GM12878 (cell line): ENCODE data around the gene TP73. TPM values are rescaled to one million over a fixed set of nuclear protein-coding genes. Genes with fewer than 3 reads are reported as not detected.

Experiments used
- ATAC-seq: fragments of 200-7000 bp; cut with Tn5 transposase; 3 replicates; pipeline ENCODE4 v1.9.1; 2020; ENCODE audit warnings: mild to moderate bottlenecking, moderate library complexity
- BruUV-seq: library from RNA; stranded (reverse); fragments of 400-500 nt; replicated peaks from 2 replicates; lab custom pipeline; 2021; lab: Mats Ljungman, UMichigan
- CTCF ChIA-PET: fragments of 300-600 bp; sonication (Branson Sonifier 250); formaldehyde crosslinking; extraction: SDS; loops from one replicate; lab custom pipeline; 2021; ENCODE audit warnings: inconsistent platforms; lab: Yijun Ruan, JAX
- POLR2A ChIA-PET: fragments of 350-600 bp; formaldehyde crosslinking; extraction: SDS; loops from one replicate; lab custom pipeline; 2021; ENCODE audit warnings: inconsistent platforms; lab: Charles Lee
- RAD21 ChIA-PET: fragments of 300-600 bp; sonication (Branson Sonifier 250); formaldehyde crosslinking; loops from one replicate; lab custom pipeline; 2023; ENCODE audit warnings: antibody characterized with exemption; ENCODE audit not compliant: unreplicated experiment; lab: Charles Lee
- SMC1A ChIA-PET: fragments of 300-600 bp; sonication (Branson Sonifier 250); formaldehyde crosslinking; loops from one replicate; lab custom pipeline; 2023; ENCODE audit not compliant: unreplicated experiment, uncharacterized antibody; lab: Charles Lee
- DNase-seq: peaks from one replicate; pipeline ENCODE4 v3.0.0-alpha.2; 2011; ENCODE audit warnings: low read depth, low spot score
- FAIRE-seq: peaks from 3 replicates; lab custom pipeline; 2011; peaks lifted over from hg19 to GRCh38; lab: Jason Lieb, UNC
- H2AFZ ChIP-seq: 2 replicates; pipeline ENCODE4 v1.6.0; 2011; ENCODE audit warnings: low read depth, low read length, control low read depth; ENCODE audit not compliant: control insufficient read depth
- H3K27ac ChIP-seq: 2 replicates; pipeline ENCODE4 v1.5.1; 2011; ENCODE audit warnings: control low read depth; ENCODE audit not compliant: control insufficient read depth, insufficient read depth
- H3K27me3 ChIP-seq, 2 experiments: replicated peaks in 1 of 2; 2 replicates each; pipeline versions ENCODE4 v1.6.0 to v1.6.1; 2011; ENCODE audit warnings: low read length in 1 of 2; ENCODE audit not compliant: control insufficient read depth in 2 of 2, insufficient read depth in 2 of 2
- H3K36me3 ChIP-seq, 2 experiments: 2 replicates each; pipeline ENCODE4 v1.5.1; 2011; ENCODE audit warnings: low read length in 1 of 2; ENCODE audit not compliant: control insufficient read depth in 2 of 2, insufficient read depth in 2 of 2
- H3K4me1 ChIP-seq: 2 replicates; pipeline ENCODE4 v1.6.1; 2011; ENCODE audit warnings: mild to moderate bottlenecking, low read length, moderate library complexity, mixed read lengths; ENCODE audit not compliant: control insufficient read depth, insufficient read depth
- H3K4me2 ChIP-seq: 2 replicates; pipeline ENCODE4 v1.6.0; 2011; ENCODE audit warnings: control low read depth; ENCODE audit not compliant: control insufficient read depth, insufficient read depth
- H3K4me3 ChIP-seq: fragments of 200-600 bp; sonication (generic); 2 replicates; pipeline ENCODE4 v1.5.1; 2016
- H3K79me2 ChIP-seq: 2 replicates; pipeline ENCODE4 v1.6.0; 2011; ENCODE audit warnings: low read length; ENCODE audit not compliant: control insufficient read depth, insufficient read depth
- H3K9ac ChIP-seq: 2 replicates; pipeline ENCODE4 v1.8.0; 2011; ENCODE audit warnings: low read length, control low read depth, mixed read lengths; ENCODE audit not compliant: control insufficient read depth, insufficient read depth
- H3K9me3 ChIP-seq: replicated peaks from 3 replicates; pipeline ENCODE4 v1.5.1; 2011; ENCODE audit warnings: mild to moderate bottlenecking, low read length; ENCODE audit not compliant: control insufficient read depth, insufficient read depth
- H4K20me1 ChIP-seq: 2 replicates; pipeline ENCODE4 v1.6.0; 2011; ENCODE audit not compliant: control insufficient read depth, insufficient read depth
- ELK1 ChIP-seq: IDR thresholded peaks from 2 replicates; pipeline ENCODE4 v1.6.1; 2012; ENCODE audit warnings: low read depth, low read length, improper control_type of control experiment
- GABPA ChIP-seq: IDR thresholded peaks from 2 replicates; pipeline ENCODE4 v1.6.1; 2014; ENCODE audit warnings: antibody characterized with exemption, low read depth, mild to moderate bottlenecking, inconsistent platforms
- HCFC1 ChIP-seq: fragments of 150-350 bp; IDR thresholded peaks from 2 replicates; pipeline ENCODE4 v1.6.1; 2014; ENCODE audit warnings: low read length
- KLF5 ChIP-seq: fragments of 450-650 bp; IDR thresholded peaks from 2 replicates; pipeline ENCODE4 v1.6.1; 2014; ENCODE audit warnings: mild to moderate bottlenecking; ENCODE audit not compliant: partially characterized antibody
- MEF2A ChIP-seq: IDR thresholded peaks from 2 replicates; pipeline ENCODE4 v1.6.1; 2011; ENCODE audit warnings: low read depth, mild to moderate bottlenecking, low read length, moderate library complexity; ENCODE audit not compliant: insufficient read depth
- MYB ChIP-seq: fragments of 150-350 bp; IDR thresholded peaks from 2 replicates; pipeline ENCODE4 v1.6.1; 2014; ENCODE audit warnings: mild to moderate bottlenecking, low read depth, low read length, borderline replicate concordance
- NRF1 ChIP-seq: conservative IDR thresholded peaks from 2 replicates; pipeline ENCODE4 v1.6.1; 2011; ENCODE audit warnings: mild to moderate bottlenecking, low read depth, low read length, improper control_type of control experiment
- RB1 ChIP-seq: fragments of 450-650 bp; formaldehyde crosslinking; IDR thresholded peaks from 2 replicates; pipeline ENCODE4 v1.6.1; 2017; ENCODE audit warnings: mild to moderate bottlenecking, borderline replicate concordance
- RELA ChIP-seq: fragments of 450-650 bp; IDR thresholded peaks from 2 replicates; pipeline ENCODE4 v1.8.0; 2014; ENCODE audit warnings: borderline replicate concordance; ENCODE audit not compliant: partially characterized antibody
- SMC3 ChIP-seq: IDR thresholded peaks from 2 replicates; pipeline ENCODE4 v1.6.1; 2011; ENCODE audit warnings: low read length, improper control_type of control experiment, borderline replicate concordance
- ZBTB40 ChIP-seq: fragments of 450-650 bp; IDR thresholded peaks from 2 replicates; pipeline ENCODE4 v1.6.1; 2016; ENCODE audit warnings: mild to moderate bottlenecking, moderate library complexity, borderline replicate concordance
- ZNF622 ChIP-seq: fragments of 450-650 bp; IDR thresholded peaks from 2 replicates; pipeline ENCODE4 v1.6.1; 2017; ENCODE audit warnings: mild to moderate bottlenecking, inconsistent platforms
- WGBS: methylation state at CpG from one replicate; pipeline ENCODE4 v1.1.6; 2016; ENCODE audit warnings: low lambda C conversion rate; ENCODE audit not compliant: insufficient replicate concordance, insufficient coverage; ENCODE audit errors: missing lambda C conversion rate; 5-methylcytosine and 5-hydroxymethylcytosine counted together
- in situ Hi-C: fragments of 300-500 bp; cut with MboI; formaldehyde crosslinking; loops from 9 replicates; pipeline ENCODE4 v1.14.3; 2018; ENCODE audit warnings: mixed read lengths
- intact Hi-C: fragments of 100-400 bp; cut with micrococcal nuclease; formaldehyde crosslinking; loops from one replicate; pipeline ENCODE4 v1.14.2; 2022; ENCODE audit not compliant: unreplicated experiment
- polyA plus RNA-seq, 11 experiments: library from polyadenylated mRNA; depleted of rRNA in 4 of 11; unstranded in 6 of 11; stranded (reverse) in 5 of 11; fragments of >200 nt; fragmentation: Nextera tagmentation in 4 of 11; fragmentation: Illumina TruSeq in 1 of 11; extraction: Ambion mirVana in 4 of 11; extraction: Trizol in 1 of 11; gene quantifications; 1 replicate in 1 of 11; 2 replicates in 10 of 11; pipeline versions ENCODE4 v1.2.1 to v1.2.3, GENCODE V29; 2011 to 2016; ENCODE audit warnings: inconsistent platforms in 2 of 11, missing spikeins in 2 of 11, low read depth in 1 of 11
- total RNA-seq, 4 experiments: library from RNA; depleted of rRNA in 3 of 4; stranded (reverse); fragments of >200 nt in 3 of 4; fragmentation: Illumina TruSeq in 1 of 4; extraction: Trizol in 1 of 4; gene quantifications; 2 replicates each; pipeline versions ENCODE4 v1.2.1 to v1.2.3, GENCODE V29; 2013 to 2021
- TF ChIP-seq, protein P1 (sequence below): fragments of 450-650 bp; formaldehyde crosslinking; IDR thresholded peaks from 2 replicates; pipeline ENCODE4 v1.5.0; 2022; ENCODE audit warnings: mild to moderate bottlenecking, missing genetic modification characterization

TP73 gene
- total and polyA plus RNA-seq, 10 of the 15 experiments (the other 5 are each of a cell fraction or from before 2014, with no cell fraction given): 0.08 to 54.2 (median 14.9) TPM

DNA sequence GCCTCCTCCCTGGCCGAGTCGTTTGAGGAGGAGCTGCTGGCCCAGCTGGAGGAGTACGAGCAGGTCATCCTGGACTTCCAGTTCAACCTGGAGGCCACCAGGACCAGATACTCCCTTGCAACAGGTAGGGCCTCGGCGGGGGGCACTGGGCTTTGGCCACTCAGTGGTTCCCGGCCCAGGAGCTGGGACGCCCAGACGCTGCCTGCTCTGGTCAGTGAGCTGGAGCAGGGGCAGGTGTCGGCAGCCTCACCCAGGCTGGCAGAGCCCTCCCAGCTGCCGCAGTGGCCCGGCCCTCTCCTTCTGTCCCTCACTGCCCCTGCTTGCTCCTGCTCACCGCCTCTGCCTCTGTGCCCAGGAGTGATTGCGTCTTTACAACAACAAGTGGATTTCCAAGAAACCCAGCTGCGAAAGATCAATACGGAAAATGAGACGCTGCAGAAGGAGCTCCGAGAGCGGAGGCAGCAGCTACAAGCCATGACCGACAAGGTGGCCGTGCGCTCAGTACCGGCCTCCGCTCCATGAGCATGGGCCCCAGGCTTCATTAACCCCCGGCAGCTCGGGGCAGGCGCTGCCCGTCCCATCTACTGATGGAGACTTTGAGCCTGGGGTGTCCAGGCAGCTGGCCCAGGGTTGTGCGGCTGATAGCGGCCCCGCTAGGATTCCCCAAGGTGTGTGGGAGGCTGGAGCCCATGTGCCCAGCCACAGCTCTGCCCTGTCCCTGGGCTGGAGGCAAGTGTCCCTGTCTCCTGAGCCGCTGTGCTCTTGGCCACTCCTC is 111.2 kb downstream of the TP73 start:
- no peak for FAIRE-seq
- POLR2A ChIA-PET: no interaction called here
- SMC1A ChIA-PET: no interaction called here
- H2AFZ ChIP-seq: no peak overlapping the region
- no TSS peak for BruUV-seq
- RAD21 ChIA-PET: no interaction called here
- no peak overlapping the region for H3K4me3 ChIP-seq
- no peak for ATAC-seq
- DNase-seq: no peak
- H3K9me3 ChIP-seq: no peaks in the 10 kb centered on the region
- no peak overlapping the region for H3K9ac ChIP-seq
- no peaks in the 10 kb centered on the region for H3K4me1 ChIP-seq
- no peak overlapping the region for H3K27ac ChIP-seq
- H3K27me3 ChIP-seq: no peaks in the 10 kb centered on the region
- H3K4me2 ChIP-seq: no peak overlapping the region
- WGBS: 45% methylated on average over 31 of the region's 31 CpGs
- no peaks in the 10 kb centered on the region for H4K20me1 ChIP-seq
- intact Hi-C loops (no loop called here), in situ Hi-C loops (no loop called here)
- CTCF ChIA-PET: no interaction called here
- no peaks in the 10 kb centered on the region for H3K79me2 ChIP-seq
- H3K36me3 ChIP-seq: no peaks in the 10 kb centered on the region
- no peak for TF ChIP-seq ZNF622
- TF ChIP-seq ELK1: no peak
- TF ChIP-seq GABPA: no peak
- TF ChIP-seq RELA: no peak
- no peak for TF ChIP-seq RB1
- TF ChIP-seq MEF2A: no peak
- no peak for TF ChIP-seq ZBTB40
- no peak for TF ChIP-seq KLF5
- no peak for TF ChIP-seq MYB
- no peak for TF ChIP-seq NRF1
- TF ChIP-seq, protein P1, sequence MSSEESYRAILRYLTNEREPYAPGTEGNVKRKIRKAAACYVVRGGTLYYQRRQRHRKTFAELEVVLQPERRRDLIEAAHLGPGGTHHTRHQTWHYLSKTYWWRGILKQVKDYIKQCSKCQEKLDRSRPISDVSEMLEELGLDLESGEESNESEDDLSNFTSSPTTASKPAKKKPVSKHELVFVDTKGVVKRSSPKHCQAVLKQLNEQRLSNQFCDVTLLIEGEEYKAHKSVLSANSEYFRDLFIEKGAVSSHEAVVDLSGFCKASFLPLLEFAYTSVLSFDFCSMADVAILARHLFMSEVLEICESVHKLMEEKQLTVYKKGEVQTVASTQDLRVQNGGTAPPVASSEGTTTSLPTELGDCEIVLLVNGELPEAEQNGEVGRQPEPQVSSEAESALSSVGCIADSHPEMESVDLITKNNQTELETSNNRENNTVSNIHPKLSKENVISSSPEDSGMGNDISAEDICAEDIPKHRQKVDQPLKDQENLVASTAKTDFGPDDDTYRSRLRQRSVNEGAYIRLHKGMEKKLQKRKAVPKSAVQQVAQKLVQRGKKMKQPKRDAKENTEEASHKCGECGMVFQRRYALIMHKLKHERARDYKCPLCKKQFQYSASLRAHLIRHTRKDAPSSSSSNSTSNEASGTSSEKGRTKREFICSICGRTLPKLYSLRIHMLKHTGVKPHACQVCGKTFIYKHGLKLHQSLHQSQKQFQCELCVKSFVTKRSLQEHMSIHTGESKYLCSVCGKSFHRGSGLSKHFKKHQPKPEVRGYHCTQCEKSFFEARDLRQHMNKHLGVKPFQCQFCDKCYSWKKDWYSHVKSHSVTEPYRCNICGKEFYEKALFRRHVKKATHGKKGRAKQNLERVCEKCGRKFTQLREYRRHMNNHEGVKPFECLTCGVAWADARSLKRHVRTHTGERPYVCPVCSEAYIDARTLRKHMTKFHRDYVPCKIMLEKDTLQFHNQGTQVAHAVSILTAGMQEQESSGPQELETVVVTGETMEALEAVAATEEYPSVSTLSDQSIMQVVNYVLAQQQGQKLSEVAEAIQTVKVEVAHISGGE: no peak
- no peak for TF ChIP-seq HCFC1
- no peak for TF ChIP-seq SMC3
